GM12878 (cell line): ENCODE data around the gene ARHGAP21. TPM values are rescaled to one million over a fixed set of nuclear protein-coding genes. Genes with fewer than 3 reads are reported as not detected.

Source experiments
- ATAC-seq: fragments of 200-7000 bp; cut with Tn5 transposase; 3 replicates; pipeline ENCODE4 v1.9.1; 2020; ENCODE audit warnings: mild to moderate bottlenecking, moderate library complexity
- BruUV-seq: library from RNA; stranded (reverse); fragments of 400-500 nt; replicated peaks from 2 replicates; lab custom pipeline; 2021; lab: Mats Ljungman, UMichigan
- CTCF ChIA-PET: fragments of 300-600 bp; sonication (Branson Sonifier 250); formaldehyde crosslinking; extraction: SDS; loops from one replicate; lab custom pipeline; 2021; ENCODE audit warnings: inconsistent platforms; lab: Yijun Ruan, JAX
- POLR2A ChIA-PET: fragments of 350-600 bp; formaldehyde crosslinking; extraction: SDS; loops from one replicate; lab custom pipeline; 2021; ENCODE audit warnings: inconsistent platforms; lab: Charles Lee
- RAD21 ChIA-PET: fragments of 300-600 bp; sonication (Branson Sonifier 250); formaldehyde crosslinking; loops from one replicate; lab custom pipeline; 2023; ENCODE audit warnings: antibody characterized with exemption; ENCODE audit not compliant: unreplicated experiment; lab: Charles Lee
- SMC1A ChIA-PET: fragments of 300-600 bp; sonication (Branson Sonifier 250); formaldehyde crosslinking; loops from one replicate; lab custom pipeline; 2023; ENCODE audit not compliant: unreplicated experiment, uncharacterized antibody; lab: Charles Lee
- DNase-seq: peaks from one replicate; pipeline ENCODE4 v3.0.0-alpha.2; 2011; ENCODE audit warnings: low read depth, low spot score
- FAIRE-seq: peaks from 3 replicates; lab custom pipeline; 2011; peaks lifted over from hg19 to GRCh38; lab: Jason Lieb, UNC
- H2AFZ ChIP-seq: 2 replicates; pipeline ENCODE4 v1.6.0; 2011; ENCODE audit warnings: low read depth, low read length, control low read depth; ENCODE audit not compliant: control insufficient read depth
- H3K27ac ChIP-seq: 2 replicates; pipeline ENCODE4 v1.5.1; 2011; ENCODE audit warnings: control low read depth; ENCODE audit not compliant: control insufficient read depth, insufficient read depth
- H3K27me3 ChIP-seq, 2 experiments: replicated peaks in 1 of 2; 2 replicates each; pipeline versions ENCODE4 v1.6.0 to v1.6.1; 2011; ENCODE audit warnings: low read length in 1 of 2; ENCODE audit not compliant: control insufficient read depth in 2 of 2, insufficient read depth in 2 of 2
- H3K36me3 ChIP-seq, 2 experiments: 2 replicates each; pipeline ENCODE4 v1.5.1; 2011; ENCODE audit warnings: low read length in 1 of 2; ENCODE audit not compliant: control insufficient read depth in 2 of 2, insufficient read depth in 2 of 2
- H3K4me1 ChIP-seq: 2 replicates; pipeline ENCODE4 v1.6.1; 2011; ENCODE audit warnings: mild to moderate bottlenecking, low read length, moderate library complexity, mixed read lengths; ENCODE audit not compliant: control insufficient read depth, insufficient read depth
- H3K4me2 ChIP-seq: 2 replicates; pipeline ENCODE4 v1.6.0; 2011; ENCODE audit warnings: control low read depth; ENCODE audit not compliant: control insufficient read depth, insufficient read depth
- H3K4me3 ChIP-seq: fragments of 200-600 bp; sonication (generic); 2 replicates; pipeline ENCODE4 v1.5.1; 2016
- H3K79me2 ChIP-seq: 2 replicates; pipeline ENCODE4 v1.6.0; 2011; ENCODE audit warnings: low read length; ENCODE audit not compliant: control insufficient read depth, insufficient read depth
- H3K9ac ChIP-seq: 2 replicates; pipeline ENCODE4 v1.8.0; 2011; ENCODE audit warnings: low read length, control low read depth, mixed read lengths; ENCODE audit not compliant: control insufficient read depth, insufficient read depth
- H3K9me3 ChIP-seq: replicated peaks from 3 replicates; pipeline ENCODE4 v1.5.1; 2011; ENCODE audit warnings: mild to moderate bottlenecking, low read length; ENCODE audit not compliant: control insufficient read depth, insufficient read depth
- H4K20me1 ChIP-seq: 2 replicates; pipeline ENCODE4 v1.6.0; 2011; ENCODE audit not compliant: control insufficient read depth, insufficient read depth
- CBFB ChIP-seq: IDR thresholded peaks from 2 replicates; pipeline ENCODE4 v1.6.1; 2016; ENCODE audit warnings: antibody characterized with exemption, low read depth
- DPF2 ChIP-seq: fragments of 450-650 bp; IDR thresholded peaks from 2 replicates; pipeline ENCODE4 v1.6.1; 2017; ENCODE audit warnings: mild to moderate bottlenecking
- ESRRA ChIP-seq: IDR thresholded peaks from 2 replicates; pipeline ENCODE4 v1.6.1; 2012; ENCODE audit warnings: mild to moderate bottlenecking, low read length, improper control_type of control experiment
- GABPA ChIP-seq: IDR thresholded peaks from 2 replicates; pipeline ENCODE4 v1.6.1; 2014; ENCODE audit warnings: antibody characterized with exemption, low read depth, mild to moderate bottlenecking, inconsistent platforms
- IKZF1 ChIP-seq: fragments of 450-650 bp; conservative IDR thresholded peaks from 2 replicates; pipeline ENCODE4 v1.6.1; 2017; ENCODE audit warnings: antibody characterized with exemption, mild to moderate bottlenecking
- KDM1A ChIP-seq: fragments of 200-600 bp; sonication (generic); IDR thresholded peaks from 2 replicates; pipeline ENCODE4 v1.6.1; 2016; ENCODE audit warnings: borderline replicate concordance
- PBX3 ChIP-seq: IDR thresholded peaks from 2 replicates; pipeline ENCODE4 v1.6.1; 2011; ENCODE audit warnings: mild to moderate bottlenecking, low read depth, low read length, moderate library complexity; ENCODE audit not compliant: insufficient replicate concordance
- SMAD1 ChIP-seq: fragments of 450-650 bp; IDR thresholded peaks from 2 replicates; pipeline ENCODE4 v1.6.1; 2018; ENCODE audit warnings: mild to moderate bottlenecking, low read depth; ENCODE audit not compliant: partially characterized antibody
- SPI1 ChIP-seq: IDR thresholded peaks from 2 replicates; pipeline ENCODE4 v1.6.1; 2011; ENCODE audit warnings: low read depth, mild to moderate bottlenecking, low read length, moderate library complexity, borderline replicate concordance; ENCODE audit not compliant: insufficient read depth
- SREBF1 ChIP-seq: IDR thresholded peaks from 2 replicates; pipeline ENCODE4 v1.6.1; 2012; ENCODE audit warnings: mild to moderate bottlenecking, low read length
- in situ Hi-C: fragments of 300-500 bp; cut with MboI; formaldehyde crosslinking; loops from 9 replicates; pipeline ENCODE4 v1.14.3; 2018; ENCODE audit warnings: mixed read lengths
- intact Hi-C: fragments of 100-400 bp; cut with micrococcal nuclease; formaldehyde crosslinking; loops from one replicate; pipeline ENCODE4 v1.14.2; 2022; ENCODE audit not compliant: unreplicated experiment
- polyA plus RNA-seq, 11 experiments: library from polyadenylated mRNA; depleted of rRNA in 4 of 11; unstranded in 6 of 11; stranded (reverse) in 5 of 11; fragments of >200 nt; fragmentation: Nextera tagmentation in 4 of 11; fragmentation: Illumina TruSeq in 1 of 11; extraction: Ambion mirVana in 4 of 11; extraction: Trizol in 1 of 11; gene quantifications; 1 replicate in 1 of 11; 2 replicates in 10 of 11; pipeline versions ENCODE4 v1.2.1 to v1.2.3, GENCODE V29; 2011 to 2016; ENCODE audit warnings: inconsistent platforms in 2 of 11, missing spikeins in 2 of 11, low read depth in 1 of 11
- total RNA-seq, 4 experiments: library from RNA; depleted of rRNA in 3 of 4; stranded (reverse); fragments of >200 nt in 3 of 4; fragmentation: Illumina TruSeq in 1 of 4; extraction: Trizol in 1 of 4; gene quantifications; 2 replicates each; pipeline versions ENCODE4 v1.2.1 to v1.2.3, GENCODE V29; 2013 to 2021

ARHGAP21 gene
- total and polyA plus RNA-seq, 10 of the 15 experiments (the other 5 are each of a cell fraction or from before 2014, with no cell fraction given), result 11.7 to 103 (median 37.6) TPM

GRCh38 chr10:24737001-24737400 is 13.3 kb upstream of the ARHGAP21 start:
- H3K27me3 ChIP-seq, result no peaks in the 10 kb centered on the region
- FAIRE-seq (no peak), DNase-seq (no peak), ATAC-seq (no peak)
- H3K79me2 ChIP-seq, result no peaks in the 10 kb centered on the region
- no peak overlapping the region for H3K4me3 ChIP-seq
- SMC1A ChIA-PET, result interaction anchor here (0.6 to 1.3 kb wide), 3 partner anchors 101 to 344 kb away, joined by 3 to 7 read pairs (median 3); no protein-coding TSS in a partner anchor
- H2AFZ ChIP-seq, result no peak overlapping the region
- H3K9me3 ChIP-seq, result no peaks in the 10 kb centered on the region
- no peak overlapping the region for H3K27ac ChIP-seq
- no peaks in the 10 kb centered on the region for H3K36me3 ChIP-seq
- RAD21 ChIA-PET, result no interaction called here
- POLR2A ChIA-PET, result interaction anchor here (0.6 kb wide), 1 partner anchor 35 kb away, joined by 3 read pairs; no protein-coding TSS in a partner anchor
- H3K9ac ChIP-seq, result no peak overlapping the region
- in situ Hi-C loops, result no loop called here
- BruUV-seq, result no TSS peak
- CTCF ChIA-PET, result interaction anchor here (0.6 kb wide), 1 partner anchor 94 kb away, joined by 4 read pairs; no protein-coding TSS in a partner anchor
- no peaks in the 10 kb centered on the region for H3K4me1 ChIP-seq
- intact Hi-C loops, result no loop called here
- H3K4me2 ChIP-seq, result no peak overlapping the region
- H4K20me1 ChIP-seq, result no peaks in the 10 kb centered on the region
- TF ChIP-seq DPF2, result no peak
- TF ChIP-seq GABPA, result no peak
- TF ChIP-seq IKZF1, result no peak
- no peak for TF ChIP-seq ESRRA
- no peak for TF ChIP-seq KDM1A
- no peak for TF ChIP-seq SREBF1
- no peak for TF ChIP-seq SMAD1
- TF ChIP-seq PBX3, result no peak
- TF ChIP-seq CBFB, result no peak
- TF ChIP-seq SPI1, result no peak
